ENCODE data around the gene ZNF80.
"Not testable (repeated sequence)": the region's sequence is repeated elsewhere in the genome, so short reads cannot be mapped to it uniquely, and the experiment has no call there.

The ZNF80 gene

DNA sequence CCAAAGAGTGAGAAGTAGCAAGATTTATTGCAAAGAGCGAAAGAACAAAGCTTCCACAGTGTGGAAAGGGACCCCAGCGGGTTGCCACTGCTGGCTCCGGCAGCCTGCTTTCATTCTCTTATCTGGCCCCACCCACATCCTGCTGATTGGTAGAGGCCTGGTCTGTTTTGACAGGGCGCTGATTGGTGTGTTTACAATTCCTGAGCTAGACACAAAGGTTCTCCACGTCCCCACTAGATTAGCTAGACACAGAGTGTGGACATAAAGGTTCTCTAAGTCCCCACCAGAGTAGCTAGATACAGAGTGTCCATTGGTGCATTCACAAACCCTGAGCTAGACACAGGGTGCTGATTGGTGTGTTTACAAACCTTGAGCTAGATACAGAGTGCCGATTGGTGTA, at the start of gene ZNF80:
Gene ZNF80, minus strand, starts transcription at position 101 of the 400 bp plus-strand sequence. CDS start 504 bp downstream, outside the sequence.
- not testable (repeated sequence) for DNase-seq

DNA sequence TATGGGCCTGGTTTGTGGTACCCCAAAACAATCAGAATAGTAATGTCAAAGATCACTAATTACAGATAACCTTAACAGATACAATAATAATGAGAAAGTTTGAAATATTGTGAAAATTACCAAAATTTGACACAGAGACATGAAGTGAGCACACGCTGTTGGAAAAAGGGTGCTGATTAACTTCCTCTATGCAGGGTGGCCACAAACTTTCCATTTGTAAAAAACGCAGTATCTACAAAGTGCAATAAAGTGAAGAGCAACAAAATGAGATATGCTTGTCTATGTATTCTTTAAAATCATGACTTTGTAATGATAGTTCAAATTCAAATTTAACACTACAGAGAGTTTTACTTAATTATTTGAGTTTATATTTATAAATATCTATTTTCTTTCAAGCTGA, 48.9 kb upstream of the ZNF80 start:
- DNase-seq: no peak

DNA sequence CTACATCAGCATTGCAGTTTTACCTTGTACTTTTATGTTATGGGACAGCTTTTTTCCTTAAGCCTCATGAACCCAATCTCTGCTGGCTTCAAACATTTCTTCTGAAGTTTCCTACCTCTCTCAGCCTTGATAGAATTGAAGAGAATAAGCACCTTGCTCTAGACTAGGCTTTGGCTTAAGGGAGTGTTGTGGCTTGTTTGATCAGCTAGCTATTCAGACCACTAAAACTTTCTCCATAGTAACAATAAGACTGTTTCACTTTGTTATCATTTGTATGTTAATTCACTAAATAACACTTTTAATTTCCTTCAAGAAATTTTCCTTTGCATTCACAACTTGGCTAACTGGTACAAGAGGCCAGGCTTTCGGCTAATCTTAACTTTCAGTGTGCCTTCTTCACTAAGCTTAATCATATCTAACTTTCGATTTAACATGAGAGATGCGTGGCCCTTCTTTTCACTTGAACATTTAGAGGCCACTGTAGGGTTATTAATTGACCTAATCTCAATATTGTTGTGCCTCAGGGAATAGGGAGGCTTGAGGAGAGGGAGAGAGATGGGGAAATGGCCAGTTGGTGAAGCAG, 48.4 kb upstream of the ZNF80 start:
- DNase-seq: no peak

DNA sequence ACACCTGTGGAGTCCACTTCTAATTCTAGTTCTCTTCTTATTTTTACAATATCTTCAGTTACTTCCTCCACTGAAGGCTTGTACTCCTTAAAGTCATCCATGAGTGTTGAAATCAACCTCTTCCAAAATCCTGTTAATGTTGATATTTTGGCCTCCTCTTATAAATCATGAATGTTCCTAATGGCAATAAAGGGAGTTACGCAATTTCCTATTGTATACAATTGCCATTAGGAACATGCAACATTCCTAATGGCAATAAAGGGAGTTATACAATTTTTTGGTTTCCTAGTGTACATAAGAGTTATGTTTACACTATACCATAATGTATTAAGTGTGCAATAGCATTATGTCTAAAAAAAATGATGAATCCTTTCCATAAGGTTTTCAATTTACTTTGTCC, 47.3 kb upstream of the ZNF80 start:
- DNase-seq: no peak

DNA sequence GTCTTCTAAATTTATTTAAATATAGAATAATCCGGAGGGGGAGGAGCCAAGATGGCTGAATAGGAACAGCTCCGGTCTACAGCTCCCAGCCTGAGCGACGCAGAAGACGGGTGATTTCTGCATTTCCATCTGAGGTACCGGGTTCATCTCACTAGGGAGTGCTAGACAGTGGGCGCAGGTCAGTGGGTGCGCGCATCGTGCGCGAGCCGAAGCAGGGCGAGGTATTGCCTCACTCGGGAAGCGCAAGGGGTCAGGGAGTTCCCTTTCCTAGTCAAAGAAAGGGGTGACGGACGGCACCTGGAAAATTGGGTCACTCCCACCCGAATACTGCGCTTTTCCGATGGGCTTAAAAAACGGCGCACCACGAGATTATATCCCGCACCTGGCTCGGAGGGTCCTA, 39.5 kb upstream of the ZNF80 start:
- DNase-seq: not testable (repeated sequence)

DNA sequence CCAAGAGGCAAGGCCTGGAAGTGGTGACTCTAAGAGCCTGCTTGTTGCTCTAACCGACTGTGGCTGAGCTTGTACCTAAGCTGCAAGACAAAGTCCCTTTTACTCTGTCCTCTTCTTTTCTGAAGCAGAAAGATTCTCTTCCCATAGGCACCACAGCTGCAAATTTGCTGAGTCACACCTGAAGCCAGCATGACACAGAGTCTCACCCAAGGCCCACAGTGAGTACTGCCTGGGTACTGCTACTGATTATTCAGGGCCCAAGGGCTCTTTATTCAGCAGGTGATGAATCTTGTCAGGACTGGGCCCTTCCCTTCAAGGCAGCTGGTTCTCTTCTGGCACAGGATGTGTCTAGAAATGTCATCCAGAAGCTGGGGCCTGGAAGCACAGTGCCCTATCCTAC, 37.6 kb upstream of the ZNF80 start:
- DNase-seq: no peak

DNA sequence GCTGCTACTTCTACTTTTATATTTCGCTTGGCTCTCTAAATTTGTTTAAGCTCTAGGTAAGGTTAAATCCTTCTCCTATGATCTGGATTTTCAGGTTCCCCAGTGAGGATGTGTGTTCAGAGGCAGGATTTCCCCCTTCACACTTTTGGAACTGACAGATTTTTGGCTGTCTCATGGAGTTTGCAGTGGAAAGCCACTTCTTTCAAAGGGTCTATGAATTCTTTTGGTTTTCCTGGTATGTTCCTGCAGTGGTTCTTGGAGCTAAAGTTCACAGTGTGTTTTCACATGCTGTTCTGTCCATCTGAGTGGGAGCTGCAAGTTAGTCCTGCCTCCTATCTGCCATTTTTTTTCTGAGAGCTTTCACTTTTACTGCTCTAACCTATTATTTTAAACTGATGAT, 34.9 kb upstream of the ZNF80 start:
- DNase-seq: no peak

DNA sequence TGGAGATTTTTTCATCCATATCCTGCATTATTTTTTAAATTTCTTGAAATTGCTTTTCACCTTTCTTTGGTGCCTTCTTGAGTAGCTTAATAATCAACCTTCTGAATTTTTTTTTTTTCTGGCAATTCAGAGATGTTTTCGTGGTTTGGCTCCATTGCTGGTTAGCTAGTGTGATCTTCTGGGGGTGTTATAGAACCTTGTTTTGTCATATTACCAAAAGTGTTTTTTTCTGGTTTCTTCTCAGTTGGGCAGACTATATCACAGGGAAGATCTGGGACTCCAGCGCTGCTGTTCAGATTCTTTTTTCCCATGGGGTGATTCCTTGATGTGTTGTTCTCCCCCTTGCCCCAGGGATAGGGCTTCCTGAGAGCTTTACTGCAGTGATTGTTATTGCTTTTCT, 32.6 kb upstream of the ZNF80 start:
- no peak for DNase-seq

DNA sequence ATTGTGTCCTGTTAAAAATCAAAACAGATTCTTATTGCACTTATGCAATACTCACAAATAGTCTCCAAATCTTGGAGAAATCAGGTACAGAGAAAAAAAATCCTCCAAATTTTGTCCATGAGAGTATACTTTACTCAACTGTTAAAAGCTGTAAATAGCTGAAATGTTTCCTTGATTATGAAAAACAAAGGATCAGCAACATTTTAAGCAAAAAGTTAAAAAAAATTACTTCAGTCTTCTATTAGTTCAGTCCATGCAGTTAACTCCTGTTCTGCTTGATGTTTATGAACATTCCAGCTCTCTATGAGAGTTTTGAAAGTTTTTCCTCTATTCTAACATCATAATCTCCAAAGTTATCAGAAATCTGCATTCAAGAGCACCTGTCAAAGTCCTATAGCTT, 22.8 kb upstream of the ZNF80 start:
- DNase-seq: no peak

DNA sequence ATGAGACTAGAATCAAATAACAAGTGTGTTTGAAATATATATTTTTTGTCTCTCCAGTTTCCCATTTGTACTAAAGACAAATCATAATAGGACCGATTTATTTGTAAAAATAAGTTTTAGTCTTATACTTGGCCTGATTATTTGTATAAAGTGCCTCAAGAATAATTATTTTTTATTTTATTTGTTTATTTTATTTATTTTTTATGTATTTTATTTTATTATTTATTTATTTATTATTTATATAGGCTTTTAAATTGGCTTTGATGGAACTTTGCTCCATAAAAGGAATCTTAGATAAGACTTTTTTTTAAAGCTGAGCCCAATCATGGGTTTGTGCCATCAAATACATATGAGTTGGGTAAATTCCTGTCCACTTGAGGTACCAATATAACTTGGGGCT, 22.2 kb upstream of the ZNF80 start:
- DNase-seq: no peak

DNA sequence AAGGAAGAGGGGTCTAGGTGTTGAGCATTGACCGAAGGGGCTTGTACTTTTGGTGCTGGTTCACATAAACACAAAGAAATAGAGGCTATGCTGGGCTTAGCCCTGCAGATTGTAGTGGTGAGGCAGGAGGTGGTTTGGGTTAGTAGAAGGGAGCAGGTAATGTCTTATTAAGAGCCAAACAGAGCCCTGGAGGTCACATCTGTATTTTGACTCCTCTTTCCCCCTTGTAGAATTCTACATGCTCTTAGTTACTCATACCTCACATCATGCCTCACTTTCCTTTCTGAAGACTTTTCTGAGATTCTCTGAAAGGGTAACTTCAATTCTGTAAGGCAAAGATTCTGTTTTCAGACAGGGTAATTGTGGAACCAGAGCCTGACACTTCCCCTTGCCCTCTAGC, 16.1 kb upstream of the ZNF80 start:
- DNase-seq: no peak

DNA sequence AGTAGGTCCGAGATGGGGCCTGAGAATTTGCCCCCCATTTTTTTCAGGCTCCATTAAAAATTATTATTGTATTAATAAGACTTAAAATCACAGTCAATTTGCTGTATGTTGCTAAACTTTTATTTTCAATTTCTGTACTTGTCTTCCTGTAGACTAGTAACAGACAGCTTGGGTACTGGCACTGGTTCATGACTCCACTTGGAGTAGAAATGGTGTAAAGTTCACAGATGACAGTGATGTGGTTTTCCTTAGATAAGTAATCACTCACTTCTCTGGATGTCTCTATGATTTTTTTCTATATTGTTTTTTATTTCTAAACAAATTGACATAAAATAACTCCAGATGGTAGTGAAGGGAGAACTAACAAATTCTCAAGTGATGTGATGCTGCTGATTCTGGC, 15.6 kb upstream of the ZNF80 start:
- no peak for DNase-seq

DNA sequence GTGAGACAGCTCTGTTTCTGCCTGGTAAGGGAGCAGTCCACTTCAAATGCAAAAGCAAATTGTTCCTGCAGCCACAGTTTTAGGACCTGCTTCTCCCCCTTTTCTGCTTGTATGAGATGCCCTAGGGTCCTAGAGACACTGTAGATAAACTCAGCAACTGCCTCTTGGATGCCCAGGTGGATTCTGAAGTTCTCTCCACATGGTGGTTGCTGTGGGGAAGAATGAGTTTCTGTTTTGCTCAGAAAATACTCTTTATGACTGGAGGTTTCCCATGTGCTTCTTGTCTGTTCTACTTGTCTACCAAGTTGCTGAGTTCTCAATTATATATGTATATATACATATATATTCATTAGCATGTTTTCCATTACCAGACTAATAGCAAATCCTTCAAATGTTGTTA, 5.6 kb upstream of the ZNF80 start:
- DNase-seq: no peak

DNA sequence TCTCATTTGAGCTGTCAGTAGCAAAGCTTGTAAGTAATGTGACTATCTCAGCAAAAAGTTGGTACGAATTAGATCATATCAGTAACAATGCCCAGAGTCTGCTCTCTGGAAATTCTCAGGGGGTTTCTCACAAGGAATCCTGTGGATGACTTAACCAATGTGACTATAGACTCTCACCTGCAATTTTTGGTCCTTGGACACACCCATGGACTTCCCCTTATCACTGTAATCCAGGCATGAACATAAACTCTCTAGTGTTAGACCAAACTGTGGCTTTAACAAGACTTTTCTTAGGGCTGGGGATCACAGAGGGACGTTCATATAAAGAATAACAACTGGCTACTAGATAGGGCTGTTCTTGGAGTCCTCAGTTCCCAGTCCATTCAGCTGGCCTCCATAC, 3.9 kb upstream of the ZNF80 start:
- DNase-seq: no peak

DNA sequence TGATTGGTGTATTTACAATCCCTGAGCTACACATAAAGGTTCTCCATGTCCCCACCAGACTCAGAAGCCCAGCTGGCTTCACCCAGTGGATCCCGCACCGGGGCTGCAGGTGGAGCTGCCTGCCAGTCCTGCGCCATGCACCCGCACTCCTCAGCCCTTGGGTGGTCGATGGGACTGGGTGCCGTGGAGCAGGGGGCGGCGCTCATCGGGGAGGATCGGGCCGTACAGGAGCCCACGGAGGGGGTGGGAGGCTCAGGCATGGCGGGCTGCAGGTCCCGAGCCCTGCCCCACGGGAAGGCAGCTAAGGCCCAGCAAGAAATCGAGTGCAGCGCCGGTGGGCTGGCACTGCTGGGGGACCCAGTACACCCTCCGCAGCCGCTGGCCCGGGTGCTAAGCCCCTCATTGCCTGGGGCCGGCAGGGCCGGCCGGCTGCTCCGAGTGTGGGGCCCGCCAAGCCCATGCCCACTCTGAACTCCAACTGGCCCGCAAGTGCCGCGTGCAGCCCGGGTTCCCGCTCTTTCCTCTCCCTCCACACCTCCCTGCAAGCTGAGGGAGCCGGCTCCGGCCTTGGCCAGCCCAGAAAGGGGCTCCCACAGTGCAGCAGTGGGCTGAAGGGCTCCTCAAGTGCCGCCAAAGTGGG, 888 bp upstream of the ZNF80 start:
- DNase-seq: not testable (repeated sequence)

DNA sequence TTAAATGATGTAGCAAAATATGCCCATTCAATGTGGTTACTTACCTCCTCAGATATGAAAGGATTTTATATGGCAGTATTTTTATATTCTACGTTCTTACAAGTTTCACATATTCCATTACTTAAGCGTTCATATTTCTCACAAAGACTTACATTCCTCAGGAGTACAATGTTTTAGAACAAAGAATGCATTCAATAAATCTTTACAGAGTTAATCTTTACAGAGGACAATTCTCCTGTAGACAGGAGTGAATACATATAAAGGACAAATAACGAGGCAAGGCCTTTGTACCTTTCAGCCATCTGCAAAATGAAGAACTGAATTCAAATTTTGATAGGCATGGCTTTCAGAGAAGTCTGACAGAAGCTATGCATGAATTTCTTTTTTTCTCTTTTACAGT, 1.9 kb downstream of the ZNF80 start:
- no peak for DNase-seq

DNA sequence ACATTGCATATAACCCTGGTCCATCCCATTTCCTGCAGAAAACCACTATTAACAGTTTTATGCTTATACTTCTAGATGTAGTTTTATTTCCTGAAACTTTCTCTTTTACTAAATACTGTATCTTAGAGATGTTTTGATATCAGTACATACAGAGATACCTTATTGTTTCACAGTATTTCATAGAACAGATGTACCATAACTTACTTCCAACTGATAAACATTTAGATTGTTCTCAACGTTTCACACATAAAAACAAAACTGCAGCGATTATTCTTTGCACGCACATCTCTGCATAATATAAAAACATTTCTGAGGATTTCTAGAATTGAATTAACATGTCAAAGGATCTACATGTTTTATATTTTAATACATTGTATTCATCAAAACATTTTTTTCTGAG, 2.6 kb downstream of the ZNF80 start:
- DNase-seq: no peak

DNA sequence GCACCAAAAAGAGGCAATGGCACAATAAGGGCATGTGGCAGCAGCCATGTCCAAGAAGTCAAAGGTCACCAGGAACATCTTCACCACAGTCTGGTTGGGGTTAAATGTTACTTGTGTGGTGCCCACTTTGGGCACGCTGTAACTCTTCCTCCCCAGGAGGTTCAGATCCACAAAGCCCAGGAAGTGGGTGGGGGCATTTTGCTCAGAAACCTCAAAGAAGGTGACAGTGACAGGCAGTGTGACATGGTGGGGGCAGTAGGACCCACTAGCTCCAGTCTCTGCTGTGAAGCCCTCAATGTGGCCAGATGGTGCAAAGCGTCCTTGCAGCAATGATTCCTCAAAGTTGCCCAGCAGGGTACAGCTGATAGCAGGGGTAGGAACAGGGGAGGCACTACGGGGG, 5.8 kb downstream of the ZNF80 start:
- no peak for DNase-seq

DNA sequence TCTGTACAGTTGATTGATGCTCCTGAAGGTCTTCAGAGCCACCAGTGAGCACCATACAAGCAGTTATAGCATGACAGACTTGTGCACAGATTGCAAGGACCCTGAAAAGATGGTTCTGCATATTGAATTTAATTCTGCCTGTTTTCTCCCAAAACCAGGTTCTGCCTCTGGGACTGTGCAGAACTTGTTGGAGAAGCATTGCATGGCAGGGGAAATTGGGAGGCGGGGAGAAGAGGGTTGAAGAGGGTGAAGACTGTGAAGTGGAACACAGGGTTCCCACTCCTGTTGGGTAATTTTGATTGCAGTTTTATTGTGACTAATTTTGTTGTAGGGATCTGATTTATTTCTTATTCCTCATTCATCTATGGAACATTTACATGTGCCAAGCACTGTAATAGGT, 10.3 kb downstream of the ZNF80 start:
- DNase-seq: no peak

DNA sequence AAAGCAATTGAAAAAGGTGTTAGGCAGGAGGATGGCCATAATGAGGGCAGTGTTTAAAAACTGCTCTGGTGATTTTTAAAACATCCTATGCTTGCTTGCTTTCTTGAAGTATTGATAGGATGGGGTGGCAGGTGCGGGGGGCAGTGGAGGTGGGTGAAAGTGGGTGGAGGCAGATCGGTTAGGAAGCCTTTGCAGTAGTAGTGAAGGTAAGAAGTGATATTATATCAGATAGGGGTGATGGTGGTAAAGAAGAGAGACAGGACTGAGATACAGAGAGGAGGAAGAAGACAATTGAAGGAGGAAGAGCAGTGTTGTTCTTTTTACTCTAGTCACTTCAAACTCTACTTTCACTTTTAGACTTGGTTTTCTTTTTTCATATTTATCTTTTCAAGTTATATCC, 11.1 kb downstream of the ZNF80 start:
- DNase-seq: no peak

DNA sequence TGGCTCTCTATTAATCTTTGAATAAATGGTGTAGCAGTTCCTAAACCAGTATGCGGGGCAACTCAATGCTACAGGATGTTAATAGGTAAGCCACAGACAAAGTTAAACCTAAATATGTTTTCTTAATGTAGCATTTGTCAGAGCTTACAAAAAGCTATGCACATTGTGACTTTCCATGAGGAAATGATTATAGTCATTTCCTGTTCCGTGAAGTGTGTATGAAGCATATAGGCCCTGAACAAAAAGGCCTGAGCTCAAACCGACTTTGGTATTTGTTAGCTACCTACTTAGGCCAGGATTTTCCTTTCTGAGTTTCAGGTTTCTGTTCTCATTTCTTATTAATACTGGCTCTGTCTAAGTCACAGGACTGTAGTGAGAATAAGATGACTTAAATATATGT, 14.2 kb downstream of the ZNF80 start:
- DNase-seq: no peak

DNA sequence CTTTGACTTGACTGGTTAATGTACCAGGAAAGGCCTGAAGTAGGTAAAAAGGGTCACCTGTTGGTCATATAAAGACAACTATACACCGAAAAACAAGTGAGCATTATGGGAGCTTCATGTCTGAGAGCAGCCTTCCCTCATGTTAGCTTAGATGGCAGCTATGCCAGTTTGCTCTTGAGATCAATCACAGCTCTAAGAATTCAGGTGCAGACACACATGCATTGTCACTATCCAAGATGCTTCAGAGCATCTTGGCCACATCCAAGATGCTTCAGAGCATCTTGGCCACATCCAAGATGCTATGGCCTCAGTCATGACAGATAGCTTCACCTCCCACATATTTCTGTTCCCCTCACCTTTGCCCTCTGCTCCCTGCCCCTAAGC, 15.5 kb downstream of the ZNF80 start:
- DNase-seq: no peak

DNA sequence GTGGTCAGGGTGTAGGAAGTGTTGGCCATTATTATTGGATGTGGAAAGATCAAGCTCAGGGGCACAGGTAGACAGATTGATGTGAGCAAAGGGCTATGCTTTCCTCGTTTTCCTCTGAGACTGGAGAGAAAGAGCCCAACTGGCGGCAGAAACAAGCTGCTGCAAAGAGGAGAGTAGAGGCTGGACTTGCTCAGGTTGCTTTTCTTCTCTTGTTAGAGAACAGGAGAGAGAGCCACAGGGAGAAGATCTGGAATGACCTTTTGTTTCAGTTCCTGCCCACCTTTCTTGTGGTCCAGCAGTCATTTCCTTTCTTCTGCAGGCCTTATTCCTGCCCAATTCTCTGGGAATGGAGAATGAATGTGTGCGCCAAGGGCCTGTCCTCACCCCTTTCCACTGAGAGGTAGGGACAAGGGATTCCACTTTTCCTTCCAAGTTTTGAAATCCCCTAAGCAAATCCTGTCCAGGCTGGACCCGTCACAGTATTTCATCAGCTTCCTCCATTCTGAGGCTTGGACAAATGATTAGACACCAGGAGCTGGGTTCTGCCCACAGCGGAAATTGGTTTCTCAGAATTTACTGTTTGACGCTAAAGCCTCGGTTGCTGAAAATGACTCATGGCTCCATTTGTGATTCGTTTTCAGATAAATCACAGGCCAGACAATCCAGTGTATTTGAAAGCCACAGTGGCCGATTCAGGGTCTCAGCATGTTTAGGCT, 16.1 kb downstream of the ZNF80 start:
- no peak for DNase-seq

DNA sequence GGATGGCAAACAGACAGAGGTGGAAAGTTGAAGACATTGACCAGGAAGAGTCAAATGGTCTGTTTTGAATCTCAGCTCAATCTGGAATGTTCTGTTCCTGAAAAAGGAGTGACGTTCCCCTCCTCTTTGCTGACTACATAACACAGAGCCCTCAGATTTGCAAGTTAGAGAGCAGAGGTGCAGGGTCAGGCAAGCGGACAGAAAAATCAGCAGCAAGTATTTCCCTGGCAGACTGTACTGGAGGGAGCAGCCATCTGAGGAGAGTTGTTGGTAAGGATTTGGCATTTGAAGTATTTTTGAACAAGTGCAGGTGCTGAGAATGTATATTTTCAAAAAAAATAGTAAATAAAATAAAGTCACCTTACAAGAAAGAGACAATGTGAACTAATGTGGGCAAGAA, 17.6 kb downstream of the ZNF80 start:
- no peak for DNase-seq

Measured in NCI-H1092 treated with DMSO at 0.1 percent for 48 hours (cell line).